Uterus (tissue), 4 donors: Measurements from ENCODE around the gene PCDHGA7. TPM values are rescaled to one million over a fixed set of nuclear protein-coding genes. Genes with fewer than 3 reads are reported as not detected.
"Not testable (repeated sequence)": the region's sequence is repeated elsewhere in the genome, so short reads cannot be mapped to it uniquely, and the experiment has no call there.

Experiments used
- DNase-seq, 2 donors: peaks; one replicate each; pipeline ENCODE4 v3.0.0-alpha.2; 2019 to 2020
- H3K27ac ChIP-seq, 2 donors: fragments of 200-600 bp; sonication (generic); 1 replicate in 1 of 2; 2 replicates in 1 of 2; pipeline ENCODE4 v1.5.1; 2016 to 2018
- H3K27me3 ChIP-seq, 2 donors: fragments of 200-600 bp; sonication (generic); one replicate each; pipeline ENCODE4 v1.5.1; 2018 to 2019; ENCODE audit warnings: control low read depth in 1 of 2
- H3K36me3 ChIP-seq, 2 donors: fragments of 200-600 bp; sonication (generic); one replicate each; pipeline ENCODE4 v1.5.1; 2019; ENCODE audit warnings: control low read depth in 1 of 2
- H3K4me1 ChIP-seq, 2 donors: fragments of 200-600 bp; sonication (generic); one replicate each; pipeline ENCODE4 v1.5.1; 2018 to 2019; ENCODE audit warnings: control low read depth in 1 of 2
- H3K4me3 ChIP-seq, 2 donors: fragments of 200-600 bp; sonication (generic); 1 replicate in 1 of 2; 2 replicates in 1 of 2; pipeline ENCODE4 v1.5.1; 2018 to 2019; ENCODE audit warnings: mild to moderate bottlenecking in 1 of 2
- H3K9me3 ChIP-seq, 2 donors: fragments of 200-600 bp; sonication (generic); one replicate each; pipeline ENCODE4 v1.5.1; 2019; ENCODE audit warnings: control low read depth in 1 of 2
- POLR2A ChIP-seq, 2 donors: fragments of 450-650 bp; IDR thresholded peaks; one replicate each; pipeline ENCODE4 v1.6.1; 2016; ENCODE audit warnings: antibody characterized with exemption in 2 of 2, mild to moderate bottlenecking in 1 of 2, moderate library complexity in 1 of 2
- intact Hi-C: fragments of 100-400 bp; cut with DNase I; formaldehyde crosslinking; loops from one replicate; pipeline ENCODE4 v1.15.1; 2023; ENCODE audit warnings: low total_unique reads
- total RNA-seq, 4 donors: library from RNA; depleted of rRNA in 3 of 4; stranded (reverse); fragments of >200 nt in 3 of 4; gene quantifications; one replicate each; pipeline versions ENCODE4 v1.1.0 to v1.2.4, GENCODE V29; 2014 to 2023
- TF ChIP-seq, protein P1 (sequence below), 4 experiments: fragments of 200-600 bp in 2 of 4; fragments of 450-650 bp in 2 of 4; sonication (generic) in 2 of 4; IDR thresholded peaks; one replicate each; pipeline ENCODE4 v1.5.1; 2016 to 2019; ENCODE audit warnings: antibody characterized with exemption in 4 of 4, mild to moderate bottlenecking in 2 of 4, moderate library complexity in 1 of 4
- donor health status: DM: yes; HTN: yes; CAD: no.

The PCDHGA7 gene
- total RNA-seq, 4 donors from 2014 or later, result 10.0 to 14.1 (median 11.8) TPM

DNA sequence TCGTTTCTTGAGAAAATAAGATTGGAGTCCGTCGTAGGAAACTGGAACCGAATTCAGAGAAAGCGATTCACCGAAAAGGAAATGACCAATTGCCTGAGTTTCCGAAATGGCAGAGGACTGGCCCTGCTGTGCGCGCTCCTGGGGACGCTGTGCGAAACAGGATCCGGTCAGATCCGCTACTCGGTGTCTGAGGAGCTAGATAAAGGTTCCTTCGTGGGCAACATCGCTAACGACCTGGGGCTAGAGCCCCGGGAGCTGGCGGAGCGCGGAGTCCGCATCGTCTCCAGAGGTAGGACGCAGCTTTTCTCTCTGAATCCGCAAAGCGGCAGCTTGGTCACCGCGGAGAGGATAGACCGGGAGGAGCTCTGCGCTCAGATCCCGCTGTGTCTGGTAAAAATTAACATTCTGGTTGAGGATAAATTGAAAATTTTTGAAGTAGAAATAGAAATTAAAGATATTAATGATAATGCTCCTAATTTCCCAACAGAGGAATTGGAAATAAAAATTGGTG lies 38.5 kb upstream of the PCDHGA7 start:
- intact Hi-C loops, result no loop called here
- no peaks in the 10 kb centered on the region for H3K4me1 ChIP-seq
- H3K27ac ChIP-seq, result no peak overlapping the region
- H3K9me3 ChIP-seq, result peaks cover 3 to 52% of the 10 kb centered on the region in 2 donors
- H3K36me3 ChIP-seq, result no peaks in the 10 kb centered on the region
- no peaks in the 10 kb centered on the region for H3K27me3 ChIP-seq
- H3K4me3 ChIP-seq, result peak overlapping the region in 1 of 2 donors; percentile 5
- TF ChIP-seq, protein P1, sequence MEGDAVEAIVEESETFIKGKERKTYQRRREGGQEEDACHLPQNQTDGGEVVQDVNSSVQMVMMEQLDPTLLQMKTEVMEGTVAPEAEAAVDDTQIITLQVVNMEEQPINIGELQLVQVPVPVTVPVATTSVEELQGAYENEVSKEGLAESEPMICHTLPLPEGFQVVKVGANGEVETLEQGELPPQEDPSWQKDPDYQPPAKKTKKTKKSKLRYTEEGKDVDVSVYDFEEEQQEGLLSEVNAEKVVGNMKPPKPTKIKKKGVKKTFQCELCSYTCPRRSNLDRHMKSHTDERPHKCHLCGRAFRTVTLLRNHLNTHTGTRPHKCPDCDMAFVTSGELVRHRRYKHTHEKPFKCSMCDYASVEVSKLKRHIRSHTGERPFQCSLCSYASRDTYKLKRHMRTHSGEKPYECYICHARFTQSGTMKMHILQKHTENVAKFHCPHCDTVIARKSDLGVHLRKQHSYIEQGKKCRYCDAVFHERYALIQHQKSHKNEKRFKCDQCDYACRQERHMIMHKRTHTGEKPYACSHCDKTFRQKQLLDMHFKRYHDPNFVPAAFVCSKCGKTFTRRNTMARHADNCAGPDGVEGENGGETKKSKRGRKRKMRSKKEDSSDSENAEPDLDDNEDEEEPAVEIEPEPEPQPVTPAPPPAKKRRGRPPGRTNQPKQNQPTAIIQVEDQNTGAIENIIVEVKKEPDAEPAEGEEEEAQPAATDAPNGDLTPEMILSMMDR (IDR thresholded peaks at IDR 0.05), result no peak
- TF ChIP-seq POLR2A (IDR thresholded peaks at IDR 0.05), result no peak
- no peak for DNase-seq

DNA sequence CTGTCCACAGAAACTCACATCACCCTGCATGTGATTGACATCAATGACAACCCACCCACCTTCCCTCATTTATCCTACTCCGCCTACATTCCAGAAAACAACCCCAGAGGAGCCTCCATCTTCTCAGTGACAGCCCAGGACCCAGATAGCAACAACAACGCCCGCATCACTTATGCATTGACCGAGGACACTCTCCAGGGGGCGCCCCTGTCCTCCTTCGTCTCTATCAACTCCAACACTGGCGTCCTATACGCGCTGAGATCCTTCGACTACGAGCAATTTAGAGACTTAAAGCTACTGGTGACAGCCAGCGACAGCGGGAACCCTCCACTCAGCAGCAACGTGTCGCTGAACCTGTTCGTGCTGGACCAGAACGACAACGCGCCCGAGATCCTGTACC lies 37.2 kb upstream of the PCDHGA7 start:
- no peak for DNase-seq
- Histone ChIP-seq H3K36me3 (no peaks in the 10 kb centered on the region), H3K4me1 (no peaks in the 10 kb centered on the region), H3K9me3 (peaks cover 3 to 44% of the 10 kb centered on the region in 2 donors), H3K27me3 (no peaks in the 10 kb centered on the region), H3K27ac (no peak overlapping the region), H3K4me3 (no peak overlapping the region)
- TF ChIP-seq, protein P1 (IDR thresholded peaks at IDR 0.05), result no peak
- TF ChIP-seq POLR2A (IDR thresholded peaks at IDR 0.05), result no peak
- intact Hi-C loops, result no loop called here

DNA sequence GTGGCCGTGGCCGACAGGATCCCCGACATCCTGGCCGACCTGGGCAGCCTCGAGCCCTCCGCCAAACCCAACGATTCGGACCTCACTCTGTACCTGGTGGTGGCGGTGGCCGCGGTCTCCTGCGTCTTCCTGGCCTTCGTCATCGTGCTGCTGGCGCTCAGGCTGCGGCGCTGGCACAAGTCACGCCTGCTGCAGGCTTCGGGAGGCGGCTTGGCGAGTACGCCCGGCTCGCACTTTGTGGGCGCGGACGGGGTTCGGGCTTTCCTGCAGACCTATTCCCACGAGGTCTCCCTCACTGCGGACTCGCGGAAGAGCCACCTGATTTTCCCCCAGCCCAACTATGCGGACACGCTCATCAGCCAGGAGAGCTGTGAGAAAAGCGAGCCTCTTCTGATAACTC lies 36.5 kb upstream of the PCDHGA7 start:
- H3K4me3 ChIP-seq, H3K27ac ChIP-seq, H3K36me3 ChIP-seq, H3K27me3 ChIP-seq, DNase-seq, H3K4me1 ChIP-seq, intact Hi-C loops: not testable (repeated sequence)
- peaks cover 3 to 47% of the 10 kb centered on the region in 2 donors for H3K9me3 ChIP-seq

DNA sequence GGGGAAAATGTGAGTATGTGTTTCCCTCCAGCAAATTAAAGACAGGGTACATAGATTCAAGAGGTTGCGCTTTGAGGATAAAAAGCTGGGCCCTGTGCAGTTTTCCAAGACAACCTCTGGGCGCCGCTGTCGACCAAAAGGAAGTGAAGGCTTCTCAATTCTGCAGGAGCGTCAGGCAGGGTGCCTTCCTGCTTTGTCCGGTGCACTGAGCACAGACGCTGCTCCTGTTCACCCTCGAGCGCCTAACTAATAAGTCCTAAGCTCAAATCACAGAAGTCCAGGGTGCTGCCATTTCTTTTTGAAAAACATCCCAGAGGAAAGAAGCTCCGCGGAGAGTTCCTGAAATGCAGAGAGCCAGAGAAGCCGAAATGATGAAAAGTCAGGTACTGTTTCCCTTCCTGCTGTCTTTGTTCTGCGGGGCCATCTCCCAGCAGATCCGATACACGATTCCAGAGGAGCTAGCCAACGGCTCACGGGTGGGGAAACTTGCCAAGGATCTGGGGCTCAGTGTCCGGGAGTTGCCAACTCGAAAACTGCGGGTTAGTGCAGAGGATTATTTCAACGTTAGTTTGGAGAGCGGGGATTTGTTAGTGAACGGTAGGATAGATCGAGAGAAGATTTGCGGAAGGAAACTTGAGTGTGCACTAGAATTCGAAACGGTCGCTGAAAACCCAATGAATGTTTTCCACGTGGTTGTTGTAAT lies 32.5 kb upstream of the PCDHGA7 start, which contains the start of gene PCDHGB1:
Gene PCDHGB1, plus strand, starts transcription at position 183 of the 703 bp plus-strand sequence. Its CDS starts 162 bp downstream, at position 345.
- intact Hi-C loops, result no loop called here
- DNase-seq, result no peak
- H3K36me3 ChIP-seq, result no peaks in the 10 kb centered on the region
- H3K27me3 ChIP-seq, result no peaks in the 10 kb centered on the region
- H3K9me3 ChIP-seq, result peaks cover 0 to 53% of the 10 kb centered on the region in 2 donors
- H3K4me1 ChIP-seq, result no peaks in the 10 kb centered on the region
- no peak within 1 kb of the TSS for H3K4me3 ChIP-seq
- TF ChIP-seq POLR2A (IDR thresholded peaks at IDR 0.05), result no peak
- TF ChIP-seq, protein P1 (IDR thresholded peaks at IDR 0.05), result no peak
- no peak within 1 kb of the TSS for H3K27ac ChIP-seq

DNA sequence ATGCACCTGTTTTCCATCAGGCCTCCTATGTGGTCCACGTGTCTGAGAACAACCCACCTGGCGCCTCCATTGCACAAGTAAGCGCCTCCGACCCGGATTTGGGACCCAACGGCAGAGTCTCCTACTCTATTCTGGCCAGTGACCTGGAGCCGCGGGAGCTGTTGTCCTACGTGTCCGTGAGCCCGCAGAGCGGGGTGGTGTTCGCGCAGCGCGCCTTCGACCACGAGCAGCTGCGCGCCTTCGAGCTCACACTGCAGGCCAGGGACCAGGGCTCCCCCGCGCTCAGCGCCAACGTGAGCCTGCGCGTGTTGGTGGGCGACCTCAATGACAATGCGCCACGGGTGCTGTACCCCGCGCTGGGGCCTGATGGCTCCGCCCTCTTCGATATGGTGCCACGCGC lies 31.0 kb upstream of the PCDHGA7 start:
- DNase-seq, result no peak
- H3K4me3 ChIP-seq, result no peak overlapping the region
- TF ChIP-seq, protein P1 (IDR thresholded peaks at IDR 0.05), result no peak
- TF ChIP-seq POLR2A (IDR thresholded peaks at IDR 0.05), result no peak

More for the DNA sequence above, 31.0 kb upstream of the PCDHGA7 start:
- H3K4me1 ChIP-seq, result no peaks in the 10 kb centered on the region
- H3K27ac ChIP-seq, result no peak overlapping the region
- peaks cover 0 to 60% of the 10 kb centered on the region in 2 donors for H3K9me3 ChIP-seq
- no peaks in the 10 kb centered on the region for H3K27me3 ChIP-seq
- no peaks in the 10 kb centered on the region for H3K36me3 ChIP-seq
- intact Hi-C loops, result no loop called here
